ENCODE results near the gene PDE9A.

The PDE9A gene

GRCh38 chr21:42815217-42815616, 161.8 kb downstream of the PDE9A start:
- no peak overlapping the region for H3K4me3 ChIP-seq (ENCODE audit: low read depth, low read length)
- no peak for TF ChIP-seq CTCF (IDR thresholded peaks at IDR 0.05; ENCODE audit: low read depth, low read length)

GRCh38 chr21:42818328-42818749, 164.9 kb downstream of the PDE9A start:
- TF ChIP-seq CTCF (IDR thresholded peaks at IDR 0.05; ENCODE audit: low read depth, low read length): peak; percentile 93
- no peak overlapping the region for H3K4me3 ChIP-seq (ENCODE audit: low read depth, low read length)

- H3K4me3 ChIP-seq (ENCODE audit: low read depth, low read length): no peak overlapping the region
- no peak for TF ChIP-seq CTCF (IDR thresholded peaks at IDR 0.05; ENCODE audit: low read depth, low read length)
Observed at GRCh38 chr21:42819861-42820615, 166.6 kb downstream of the PDE9A start.

GRCh38 chr21:42820616-42821465, 167.4 kb downstream of the PDE9A start:
- H3K4me3 ChIP-seq (ENCODE audit: low read depth, low read length): no peak overlapping the region
- no peak for TF ChIP-seq CTCF (IDR thresholded peaks at IDR 0.05; ENCODE audit: low read depth, low read length)
